GM12801 (cell line): ENCODE results near the gene DNAH2.

ENCODE experiments used
- CTCF ChIP-seq: IDR thresholded peaks from one replicate; pipeline ENCODE4 v1.5.1; 2011; ENCODE audit warnings: control low read depth; ENCODE audit not compliant: insufficient read length; ENCODE audit errors: extremely low read depth

Gene DNAH2

DNA sequence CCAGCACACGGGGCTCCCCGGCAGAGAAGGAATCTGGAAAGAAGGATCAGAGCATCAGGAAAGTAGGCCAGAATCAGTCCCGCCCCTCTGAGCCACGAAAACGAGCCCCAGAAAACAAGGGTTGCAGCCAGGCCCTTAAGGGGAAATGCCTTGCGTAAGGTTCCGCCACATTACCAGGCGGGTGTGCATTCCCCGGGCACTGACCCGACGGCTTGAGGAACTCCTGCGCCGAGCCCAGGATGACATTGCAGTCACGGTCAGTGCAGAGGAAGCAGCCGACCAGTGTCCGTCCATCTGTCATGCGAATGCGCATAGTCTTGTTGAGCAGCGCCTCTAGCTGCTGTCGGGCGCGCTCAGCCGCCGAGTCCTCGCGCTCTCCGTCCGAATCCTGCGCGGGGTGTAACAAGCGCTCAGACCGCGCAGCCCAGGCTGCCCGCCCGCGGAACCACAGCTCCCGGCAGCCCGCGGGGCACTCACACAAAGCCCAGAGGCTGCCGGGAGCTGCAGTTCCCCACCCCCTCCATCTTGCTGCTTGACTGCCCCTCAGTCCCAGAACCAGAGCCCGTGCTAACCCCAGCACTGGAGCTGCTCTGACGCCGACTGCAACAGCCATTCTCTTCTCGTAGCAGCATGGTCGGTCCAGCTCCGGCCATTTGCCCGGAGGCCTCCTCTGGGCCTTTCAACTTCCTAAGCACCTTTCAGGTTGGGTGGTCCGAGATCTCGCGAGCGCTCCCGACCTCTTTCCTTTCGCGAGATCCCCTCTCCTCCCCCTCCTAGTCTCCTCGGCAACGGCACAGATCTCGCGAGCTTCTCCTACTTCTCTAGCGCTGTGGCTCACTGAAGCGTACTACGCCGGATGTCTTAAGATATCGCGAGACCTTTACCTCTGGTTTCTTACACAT, 139.5 kb downstream of the DNAH2 start, which contains the start of gene NAA38:
NAA38 (minus strand) TSS at position 749 of the 902 bp plus-strand sequence; CDS start at position 653, 96 bp downstream.
- no peak for TF ChIP-seq CTCF

GRCh38 chr17:7857713-7858521, 140.4 kb downstream of the DNAH2 start, which contains the start of gene CYB5D1:
CYB5D1 (plus strand) TSS chr17:7858003; CDS start chr17:7858135, 132 bp downstream.
- TF ChIP-seq CTCF = no peak

- TF ChIP-seq CTCF = no peak
These were observed 140.9 kb downstream of the DNAH2 start for GRCh38 chr17:7858522-7858810.

DNA sequence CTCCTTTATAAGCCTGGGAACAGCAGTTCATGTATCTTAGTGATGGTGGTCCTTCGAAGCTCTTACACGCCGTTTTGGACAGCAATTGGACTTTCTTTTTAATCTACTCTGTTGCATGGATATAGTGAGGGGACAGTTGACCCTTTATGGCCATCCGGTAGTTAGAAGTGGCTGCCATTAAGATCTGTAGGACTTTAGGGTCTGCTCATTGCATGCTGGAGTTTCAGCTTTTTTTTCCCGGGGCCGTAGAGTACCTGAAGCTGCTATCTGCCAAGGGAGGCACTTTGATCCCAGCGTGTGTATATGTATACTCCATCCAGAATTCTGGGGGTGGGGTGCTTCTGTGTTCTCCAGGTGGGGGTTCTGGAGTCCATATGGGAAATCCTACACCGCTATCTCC, 141.5 kb downstream of the DNAH2 start:
- no peak for TF ChIP-seq CTCF

GRCh38 chr17:7862692-7863437, 145.3 kb downstream of the DNAH2 start:
- TF ChIP-seq CTCF = no peak

DNA sequence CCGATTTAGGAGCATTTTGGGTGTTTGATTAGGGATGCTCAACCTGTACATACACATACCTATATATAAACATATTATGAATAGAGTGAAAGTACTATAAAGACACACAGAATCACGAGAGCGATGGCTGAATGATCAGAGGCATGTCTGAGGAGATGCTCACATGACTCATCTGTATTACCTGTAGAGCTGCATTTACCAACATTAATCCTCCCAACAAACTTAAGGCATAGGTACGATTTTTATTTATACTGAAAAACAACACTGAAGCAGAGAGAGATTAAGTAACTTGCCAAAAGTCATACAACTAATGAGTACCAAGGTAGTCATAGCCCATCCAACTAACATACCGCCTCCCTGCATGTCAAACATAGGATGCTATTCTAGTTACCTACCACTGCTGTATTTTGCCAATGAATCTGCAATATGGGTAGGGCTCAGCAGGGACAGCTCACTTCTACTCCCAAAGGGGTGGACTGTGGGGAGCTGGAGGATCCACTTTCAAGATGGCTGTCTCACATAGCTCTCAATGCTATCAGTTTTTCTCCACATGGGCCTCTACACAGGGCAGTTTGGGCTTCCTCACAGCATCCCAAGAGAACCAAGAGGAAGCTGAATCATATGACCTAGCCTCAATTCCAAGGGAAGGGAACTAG, 147.6 kb downstream of the DNAH2 start:
- TF ChIP-seq CTCF = no peak

- TF ChIP-seq CTCF = no peak
These were observed 150.4 kb downstream of the DNAH2 start for GRCh38 chr17:7867881-7868329.
